SH-SY5Y (cell line): ENCODE measurements around the gene SRXN1.

Source experiments
- GATA2 ChIP-seq: IDR thresholded peaks from 2 replicates; pipeline ENCODE4 v1.6.1; 2011; ENCODE audit warnings: mild to moderate bottlenecking, low read depth, low read length
- GATA3 ChIP-seq: IDR thresholded peaks from 2 replicates; pipeline ENCODE4 v1.6.1; 2011; ENCODE audit warnings: low read depth, mild to moderate bottlenecking, low read length, moderate library complexity

GRCh38 chr20:680638-681187 is 27.7 kb upstream of the SRXN1 start:
- TF ChIP-seq GATA2: no peak
- no peak for TF ChIP-seq GATA3
